Measurements from ENCODE around the gene ARHGEF40.

GRCh38 chr14:21042918-21043317 lies 27.2 kb upstream of the ARHGEF40 start:
- no peak for TF ChIP-seq ARNT (IDR thresholded peaks at IDR 0.05)
- TF ChIP-seq FOXM1 (IDR thresholded peaks at IDR 0.05; ENCODE audit: borderline replicate concordance) = no peak
- TF ChIP-seq PKNOX1 (IDR thresholded peaks at IDR 0.05) = no peak
